ENCODE measurements around the gene PPM1D. TPM values are rescaled to one million over a fixed set of nuclear protein-coding genes. Genes with fewer than 3 reads are reported as not detected.

Gene PPM1D
- total RNA-seq, 1 experiment from 2014 or later = 10.8 TPM

GRCh38 chr17:60680754-60681153 is 80.8 kb downstream of the PPM1D start:
- H3K27me3 ChIP-seq = no peaks in the 10 kb centered on the region
- no peaks in the 10 kb centered on the region for H3K9me3 ChIP-seq (replicated peaks)
- H3K4me1 ChIP-seq = no peaks in the 10 kb centered on the region
- H3K27ac ChIP-seq = no peak overlapping the region
- no peak overlapping the region for H3K4me3 ChIP-seq
- DNase-seq = no peak
- H3K36me3 ChIP-seq = no peaks in the 10 kb centered on the region; the same call in 1 of the 2 replicates

GRCh38 chr17:60685437-60685836 is 85.4 kb downstream of the PPM1D start:
- Histone ChIP-seq H3K36me3 (no peaks in the 10 kb centered on the region; the same call in 1 of the 2 replicates), H3K27ac (no peak overlapping the region), H3K27me3 (no peaks in the 10 kb centered on the region), H3K9me3 (replicated peaks) (no peaks in the 10 kb centered on the region), H3K4me1 (no peaks in the 10 kb centered on the region), H3K4me3 (no peak overlapping the region)
- DNase-seq = no peak

GRCh38 chr17:60695960-60696359 is 96.0 kb downstream of the PPM1D start:
- H3K27me3 ChIP-seq = no peaks in the 10 kb centered on the region
- H3K4me3 ChIP-seq = no peak overlapping the region
- H3K9me3 ChIP-seq (replicated peaks) = no peaks in the 10 kb centered on the region
- H3K36me3 ChIP-seq = no peaks in the 10 kb centered on the region
- no peak overlapping the region for H3K27ac ChIP-seq
- DNase-seq = no peak
- H3K4me1 ChIP-seq = no peaks in the 10 kb centered on the region

GRCh38 chr17:60699090-60699489 is 99.1 kb downstream of the PPM1D start:
- H3K27ac ChIP-seq = no peak overlapping the region

GRCh38 chr17:60704170-60704569 is 104.2 kb downstream of the PPM1D start:
- Histone ChIP-seq H3K27ac (no peak overlapping the region), H3K36me3 (no peaks in the 10 kb centered on the region), H3K27me3 (no peaks in the 10 kb centered on the region), H3K9me3 (replicated peaks) (no peaks in the 10 kb centered on the region), H3K4me1 (no peaks in the 10 kb centered on the region), H3K4me3 (no peak overlapping the region)
- DNase-seq = no peak

More at GRCh38 chr17:60699090-60699489, 99.1 kb downstream of the PPM1D start:
- no peak for DNase-seq
- no peaks in the 10 kb centered on the region for H3K27me3 ChIP-seq
- H3K4me3 ChIP-seq = no peak overlapping the region
- no peaks in the 10 kb centered on the region for H3K9me3 ChIP-seq (replicated peaks)
- H3K36me3 ChIP-seq = no peaks in the 10 kb centered on the region
- H3K4me1 ChIP-seq = no peaks in the 10 kb centered on the region

GRCh38 chr17:60712675-60713074 is 112.7 kb downstream of the PPM1D start:
- H3K4me3 ChIP-seq = no peak overlapping the region
- H3K27me3 ChIP-seq = no peaks in the 10 kb centered on the region
- H3K36me3 ChIP-seq = no peaks in the 10 kb centered on the region
- H3K9me3 ChIP-seq (replicated peaks) = no peaks in the 10 kb centered on the region
- H3K4me1 ChIP-seq = no peaks in the 10 kb centered on the region
- no peak overlapping the region for H3K27ac ChIP-seq
- DNase-seq = no peak

- Histone ChIP-seq H3K4me1 (no peaks in the 10 kb centered on the region), H3K4me3 (no peak overlapping the region), H3K36me3 (no peaks in the 10 kb centered on the region), H3K27me3 (no peaks in the 10 kb centered on the region), H3K9me3 (replicated peaks) (no peaks in the 10 kb centered on the region), H3K27ac (no peak overlapping the region)
- no peak for DNase-seq
Observed at GRCh38 chr17:60713608-60714007, 113.6 kb downstream of the PPM1D start.

Other genes with a start within 250 kb of the PPM1D start
- gene USP32, start 208.1 kb upstream of the PPM1D start, total RNA-seq (2014; rRNA removed; shearing (Covaris generic)) = 29.7 and 31.0 TPM in 2 replicates
- gene CHCT1, start 177.7 kb upstream of the PPM1D start, total RNA-seq (2014; rRNA removed; shearing (Covaris generic)) = not detected in 2 replicates
- gene APPBP2, start 74.0 kb upstream of the PPM1D start, total RNA-seq (2014; rRNA removed; shearing (Covaris generic)) = 21.4 and 23.7 TPM in 2 replicates
- gene BCAS3, start 77.7 kb downstream of the PPM1D start, total RNA-seq (2014; rRNA removed; shearing (Covaris generic)) = 9.6 and 11.6 TPM in 2 replicates